ENCODE measurements around the gene FBRSL1. TPM values are rescaled to one million over a fixed set of nuclear protein-coding genes. Genes with fewer than 3 reads are reported as not detected.

FBRSL1 gene
- total and polyA plus RNA-seq, 2 of the 8 experiments (the other 6 are each of a cell fraction or from before 2014, with no cell fraction given), result 18.4 to 109 TPM

DNA sequence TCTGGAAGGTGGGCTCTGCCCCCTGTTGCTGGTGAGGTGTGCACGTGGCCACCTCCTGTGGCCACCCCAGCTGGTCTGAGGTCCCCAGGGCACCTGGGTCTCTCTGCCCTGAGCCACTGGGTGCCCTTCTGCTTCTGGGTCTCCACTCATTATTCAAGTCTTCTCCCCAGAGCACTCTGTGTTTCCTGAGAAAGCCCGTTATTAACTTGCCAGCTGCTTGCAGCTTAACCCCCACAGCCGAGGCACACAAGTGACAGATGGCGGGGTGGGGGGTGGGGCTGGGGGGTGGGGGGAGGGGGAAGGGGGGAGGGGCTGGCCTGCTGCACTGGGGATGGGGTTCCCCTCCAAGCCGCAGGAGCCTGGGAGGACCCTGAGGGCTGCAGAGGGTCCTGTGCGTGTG is 40.5 kb downstream of the FBRSL1 start:
- Histone ChIP-seq H3K23ac (ENCODE audit: insufficient read length) (no peak overlapping the region), H3K18ac (ENCODE audit: extremely low read depth, low read length) (no peak overlapping the region), H4K20me1 (replicated peaks in 1 of 2; ENCODE audit: control insufficient read depth in 1 of 2, insufficient read depth in 2 of 2, low read length in 2 of 2) (peaks cover 0 to 1% of the 10 kb centered on the region in 2 experiments), H2BK120ac (replicated peaks; ENCODE audit: low read depth, low read length) (no peak overlapping the region), H3K4ac (replicated peaks; ENCODE audit: insufficient read length, low read depth, low read length) (no peak overlapping the region), H3K14ac (ENCODE audit: insufficient read length) (no peak overlapping the region), H2BK12ac (ENCODE audit: low read depth, low read length) (no peak overlapping the region), H3K79me1 (ENCODE audit: low read depth, low read length) (no peaks in the 10 kb centered on the region), H4K91ac (replicated peaks; ENCODE audit: insufficient read length, low read length) (no peak overlapping the region), H3K56ac (replicated peaks; ENCODE audit: insufficient read length, low read depth, low read length) (no peak overlapping the region), H3K23me2 (ENCODE audit: low read depth, low read length) (no peaks in the 10 kb centered on the region), H2BK20ac (ENCODE audit: low read length) (no peak overlapping the region), H3K9ac (replicated peaks in 1 of 4; ENCODE audit: extremely low read depth in 1 of 4, low read depth in 3 of 4, low read length in 3 of 4) (no peak overlapping the region), H4K5ac (ENCODE audit: insufficient read length, low read depth, low read length) (no peak overlapping the region), H3K9me3 (ENCODE audit: insufficient read depth in 2 of 2, low read depth in 1 of 2, low read length in 1 of 2) (peaks cover 43 to 58% of the 10 kb centered on the region in 2 experiments), H3K4me2 (ENCODE audit: insufficient read depth in 1 of 2, low read depth in 2 of 2, low read length in 2 of 2) (no peak overlapping the region), H3K79me2 (ENCODE audit: control insufficient read depth in 1 of 2, insufficient read depth in 2 of 2, low read length in 2 of 2) (no peaks in the 10 kb centered on the region), H2BK5ac (ENCODE audit: low read depth, low read length) (no peak overlapping the region), H3K4me3 (ENCODE audit: extremely low read depth in 1 of 4, insufficient read depth in 2 of 4, low read depth in 3 of 4, low read length in 4 of 4) (no peak overlapping the region), H3K27me3 (replicated peaks in 1 of 4; ENCODE audit: control insufficient read depth in 3 of 4, extremely low read depth in 1 of 4, insufficient read depth in 3 of 4, low read length in 3 of 4) (peaks cover 4 to 45% (median 32%) of the 10 kb centered on the region in 4 experiments; a peak in 6 of 7 replicates), H3K36me3 (ENCODE audit: control insufficient read depth in 2 of 4, insufficient read depth in 4 of 4, low read length in 3 of 4) (peaks cover 0 to 7% (median 0%) of the 10 kb centered on the region in 4 experiments; a peak in 2 of 8 replicates), H2AK5ac (ENCODE audit: low read depth, low read length) (no peak overlapping the region), H2AFZ (ENCODE audit: low read length) (no peak overlapping the region), H2BK15ac (ENCODE audit: low read length) (no peak overlapping the region), H3K27ac (ENCODE audit: low read depth, low read length) (no peak overlapping the region), H3K4me1 (replicated peaks in 1 of 4; ENCODE audit: control insufficient read depth in 3 of 4, insufficient read depth in 4 of 4, low read length in 3 of 4) (peaks cover 0 to 15% (median 11%) of the 10 kb centered on the region in 4 experiments; a peak in 6 of 7 replicates), H4K8ac (ENCODE audit: extremely low read depth, insufficient read depth, low read length) (no peak overlapping the region)
- DNase-seq (ENCODE audit: low read depth in 1 of 2, low spot score in 2 of 2) (no peak), FAIRE-seq (no peak)
- ChIA-PET CTCF (ENCODE audit: partially characterized antibody) (interaction anchor here (1.0 kb wide), 1 partner anchor 116 kb away, joined by 5 read pairs; no protein-coding TSS in a partner anchor), POLR2A (ENCODE audit: partially characterized antibody) (interaction anchor here (0.8 kb wide), 1 partner anchor 14 kb away, joined by 3 read pairs; no protein-coding TSS in a partner anchor)
- TF ChIP-seq JUN (IDR thresholded peaks at IDR 0.05; ENCODE audit: low read depth, low read length), result no peak
- TF ChIP-seq ZNF274 (IDR thresholded peaks at IDR 0.05; ENCODE audit: borderline replicate concordance, extremely low read depth, low read length), result no peak
- TF ChIP-seq RNF2 (IDR thresholded peaks at IDR 0.05; ENCODE audit: borderline replicate concordance, low read depth, low read length, missing control alignments, poor library complexity, severe bottlenecking), result no peak
- TF ChIP-seq KDM5A (IDR thresholded peaks at IDR 0.05; ENCODE audit: low read length), result no peak
- TF ChIP-seq RFX5 (IDR thresholded peaks at IDR 0.05; ENCODE audit: borderline replicate concordance, low read depth, low read length), result no peak
- no peak for TF ChIP-seq FOSL1 (IDR thresholded peaks at IDR 0.05; ENCODE audit: insufficient read depth, low read depth, low read length)
- no peak for TF ChIP-seq EP300 (IDR thresholded peaks at IDR 0.05; ENCODE audit: borderline replicate concordance in 1 of 2, low read depth in 2 of 2, low read length in 2 of 2)
- 93% methylated on average over 2 of the region's 6 CpGs; no CpG with 5 or more reads in 1 of the 2 experiments for WGBS, 2 experiments (ENCODE audit: extremely low coverage in 1 of 2, insufficient coverage in 1 of 2, insufficient read length in 1 of 2, insufficient replicate concordance in 2 of 2, low coverage in 1 of 2, low lambda C conversion rate in 2 of 2, missing lambda C conversion rate in 1 of 2)
